Heart left ventricle (tissue), 16 donors: ENCODE results near the gene DSCAML1. TPM values are rescaled to one million over a fixed set of nuclear protein-coding genes. Genes with fewer than 3 reads are reported as not detected.

ENCODE experiments used
- ATAC-seq, 4 donors: fragments of 200-7000 bp; cut with Tn5 transposase; one replicate each; pipeline ENCODE4 v1.9.1; 2020 to 2022; ENCODE audit warnings: moderate library complexity in 4 of 4, mild to moderate bottlenecking in 3 of 4, moderate number of reproducible peaks in 1 of 4
- DNase-seq, 5 donors: peaks; one replicate each; pipeline ENCODE4 v3.0.0-alpha.2; 2020
- H3K27ac ChIP-seq, 12 donors: fragments of 200-600 bp; sonication (generic) in 4 of 12; one replicate each; pipeline versions ENCODE4 v1.5.0 to v1.8.0; 2016 to 2022; ENCODE audit warnings: mild to moderate bottlenecking in 2 of 12
- H3K27me3 ChIP-seq, 9 donors: fragments of 200-600 bp; sonication (generic) in 2 of 9; one replicate each; pipeline versions ENCODE4 v1.5.1 to v1.8.0; 2016 to 2022; ENCODE audit warnings: mild to moderate bottlenecking in 3 of 9
- H3K36me3 ChIP-seq, 9 donors: fragments of 200-600 bp; sonication (generic) in 2 of 9; one replicate each; pipeline versions ENCODE4 v1.5.0 to v1.8.0; 2018 to 2022; ENCODE audit warnings: mild to moderate bottlenecking in 2 of 9
- H3K4me1 ChIP-seq, 12 donors: fragments of 200-600 bp; sonication (generic) in 4 of 12; one replicate each; pipeline versions ENCODE4 v1.5.0 to v1.8.0; 2016 to 2022; ENCODE audit warnings: mild to moderate bottlenecking in 3 of 12
- H3K4me3 ChIP-seq, 12 donors: fragments of 200-600 bp; sonication (generic) in 4 of 12; one replicate each; pipeline versions ENCODE4 v1.5.0 to v1.8.0; 2017 to 2022; ENCODE audit warnings: mild to moderate bottlenecking in 9 of 12, moderate library complexity in 4 of 12
- H3K9me3 ChIP-seq, 12 donors: fragments of 200-600 bp; sonication (generic) in 4 of 12; one replicate each; pipeline versions ENCODE4 v1.5.0 to v1.8.0; 2016 to 2022; ENCODE audit warnings: mild to moderate bottlenecking in 1 of 12
- POLR2A ChIP-seq, 2 donors: fragments of 450-650 bp; IDR thresholded peaks; one replicate each; pipeline ENCODE4 v1.6.1; 2017; ENCODE audit warnings: antibody characterized with exemption in 2 of 2, mild to moderate bottlenecking in 2 of 2, moderate library complexity in 2 of 2
- WGBS, 4 donors: extraction: QIAGEN DNeasy Blood & Tissue Kit in 2 of 4; methylation state at CpG; one replicate each; pipeline versions ENCODE4 v1.1.5 to v1.1.7; 2013 to 2018; 5-methylcytosine and 5-hydroxymethylcytosine counted together
- intact Hi-C, 10 donors: fragments of 100-400 bp; cut with DNase I; formaldehyde crosslinking; loops; one replicate each; pipeline versions ENCODE4 v1.11.1 to v1.14.2; 2022
- polyA plus RNA-seq, 2 donors: library from polyadenylated mRNA; stranded (reverse); fragments of 200-250 nt; gene quantifications; one replicate each; pipeline ENCODE4 v1.2.3, GENCODE V29; 2013
- total RNA-seq, 9 donors: library from RNA; depleted of rRNA in 2 of 9; stranded (reverse); fragments of >200 nt in 2 of 9; fragmentation: NEBNext Ultra II Directional in 3 of 9; extraction: Animal tissue kit (Norgen Biotek cat#: 25700) in 3 of 9; gene quantifications; one replicate each; pipeline versions ENCODE4 v1.1.0 to v1.2.4, GENCODE V29; 2016 to 2023
- TF ChIP-seq, protein P1 (sequence below), 12 donors: fragments of 200-600 bp; sonication (generic) in 4 of 12; IDR thresholded peaks; one replicate each; pipeline versions ENCODE4 v1.5.0 to v1.8.0; 2018 to 2022; ENCODE audit warnings: antibody characterized with exemption in 12 of 12, mild to moderate bottlenecking in 5 of 12
- donor health status: ischemic (EF 13 %, LVEDD 7.1; RV severe dilation, severe dysfunction).
- donor health status: healthy with polysubstance abuse.
- donor health status: DM: no; HTN: yes; CAD: no.
- donor health status: DM: no; HTN: no; CAD: no.
- donor health status: ischemic (EF 25% LVEDD 6.9; RV normal size, moderate dysfunction).
- donor health status: ischemic (EF 25% LVEDD 5.7; RV mildly dilated, moderate dysfunction).
- donor health status: healthy.
- donor health status: DM: yes; HTN: yes; CAD: no.
- donor health status: ischemic (EF 35%, LVEDD 5.7; RV mildly dilated, moderate dysfunction).
- donor health status: nonischemic (EF 11% LVEDD 7.7; RV severe dilation, severe dysfunction).
- donor health status: DM: yes; HTN: yes; CAD: no.
- donor health status: PGD.
- donor health status: ischemic (EF 29% LVEDD 5.4; RV normal size, mild dysfunction).
- donor health status: nonischemic (EF 23%, LVEDD 6.1; RV moderate dilation, normal function).

Gene DSCAML1
- total and polyA plus RNA-seq, 11 donors, result 0.05 to 1.7 (median 0.76) TPM

DNA sequence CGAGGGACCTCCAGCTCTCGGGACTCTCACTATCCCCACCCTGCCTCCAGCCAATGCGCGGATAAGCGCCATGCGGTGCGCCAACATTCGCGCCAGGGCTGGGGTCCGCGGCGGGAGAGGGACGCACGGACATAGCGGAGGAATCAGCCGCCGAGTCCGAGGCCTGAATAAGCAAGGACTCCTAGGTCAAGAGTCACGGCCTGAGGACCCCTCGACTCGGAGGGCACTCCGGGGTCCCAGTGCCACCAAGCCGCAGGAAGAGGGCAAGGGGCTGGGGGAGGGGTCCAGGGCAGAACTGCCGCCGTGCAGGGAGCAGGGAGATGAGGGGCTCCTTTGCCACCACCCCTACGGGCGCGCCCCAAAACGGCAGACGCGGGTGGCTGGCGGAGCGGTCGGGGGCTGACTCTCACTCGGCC, 552 bp downstream of the DSCAML1 start:
- H3K4me3 ChIP-seq, result peak overlapping the region; percentile 23 to 51 (median 39)
- no peaks in the 10 kb centered on the region for H3K9me3 ChIP-seq
- H3K27ac ChIP-seq, result no peak overlapping the region
- 0 to 3% (median 3%) methylated on average over 6 to 35 of the region's 35 CpGs for WGBS, 4 donors
- DNase-seq (no peak), ATAC-seq (no peak)
- intact Hi-C loops, result no loop called here
- H3K4me1 ChIP-seq, result peaks cover 7 to 23% (median 16%) of the 10 kb centered on the region in 12 donors
- no peak for TF ChIP-seq POLR2A (IDR thresholded peaks at IDR 0.05)
- TF ChIP-seq, protein P1, sequence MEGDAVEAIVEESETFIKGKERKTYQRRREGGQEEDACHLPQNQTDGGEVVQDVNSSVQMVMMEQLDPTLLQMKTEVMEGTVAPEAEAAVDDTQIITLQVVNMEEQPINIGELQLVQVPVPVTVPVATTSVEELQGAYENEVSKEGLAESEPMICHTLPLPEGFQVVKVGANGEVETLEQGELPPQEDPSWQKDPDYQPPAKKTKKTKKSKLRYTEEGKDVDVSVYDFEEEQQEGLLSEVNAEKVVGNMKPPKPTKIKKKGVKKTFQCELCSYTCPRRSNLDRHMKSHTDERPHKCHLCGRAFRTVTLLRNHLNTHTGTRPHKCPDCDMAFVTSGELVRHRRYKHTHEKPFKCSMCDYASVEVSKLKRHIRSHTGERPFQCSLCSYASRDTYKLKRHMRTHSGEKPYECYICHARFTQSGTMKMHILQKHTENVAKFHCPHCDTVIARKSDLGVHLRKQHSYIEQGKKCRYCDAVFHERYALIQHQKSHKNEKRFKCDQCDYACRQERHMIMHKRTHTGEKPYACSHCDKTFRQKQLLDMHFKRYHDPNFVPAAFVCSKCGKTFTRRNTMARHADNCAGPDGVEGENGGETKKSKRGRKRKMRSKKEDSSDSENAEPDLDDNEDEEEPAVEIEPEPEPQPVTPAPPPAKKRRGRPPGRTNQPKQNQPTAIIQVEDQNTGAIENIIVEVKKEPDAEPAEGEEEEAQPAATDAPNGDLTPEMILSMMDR (IDR thresholded peaks at IDR 0.05), result no peak
- peaks cover 0 to 6% (median 0%) of the 10 kb centered on the region in 9 donors for H3K36me3 ChIP-seq
- peaks cover 19 to 58% (median 30%) of the 10 kb centered on the region in 9 donors for H3K27me3 ChIP-seq

DNA sequence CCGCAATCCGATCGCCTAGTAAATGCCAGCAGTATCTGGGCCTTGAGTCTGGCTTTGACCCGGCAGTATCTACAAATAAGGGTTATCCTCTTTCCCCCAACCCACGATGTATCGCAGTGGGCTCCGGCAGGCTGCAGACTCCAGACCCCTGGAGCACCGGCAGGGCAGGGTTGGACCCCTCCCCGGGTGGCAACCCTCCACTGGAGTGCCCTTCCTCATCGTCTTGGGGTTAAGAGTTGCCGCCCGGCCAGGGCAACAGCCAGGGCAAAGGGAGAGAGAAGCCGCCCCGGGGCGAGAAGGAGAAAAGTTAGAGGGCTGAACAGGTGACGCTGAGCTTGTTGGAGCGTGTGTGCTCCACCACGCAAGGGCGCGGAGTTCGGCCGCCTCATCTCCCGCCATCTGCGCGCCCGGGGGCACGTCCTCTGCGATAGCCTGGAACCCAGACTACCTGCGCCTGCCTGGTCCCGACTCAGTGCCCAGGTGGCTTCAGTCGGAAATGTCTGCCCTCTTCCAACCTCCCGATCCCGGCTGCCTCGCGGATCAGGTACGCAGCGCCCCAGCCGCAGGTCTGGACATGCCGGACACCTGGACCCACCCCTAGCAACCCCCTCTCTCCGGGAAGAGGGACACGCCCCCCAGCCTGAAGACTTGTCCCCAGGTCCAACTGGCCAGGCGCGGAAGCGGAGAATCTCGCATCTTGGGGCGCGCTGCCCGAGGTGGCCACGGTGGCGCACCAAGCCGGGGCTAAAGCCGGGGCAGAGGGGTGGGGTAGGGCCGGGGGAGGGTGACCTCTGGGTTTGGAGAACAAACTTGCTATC, 1.2 kb downstream of the DSCAML1 start:
- no peak for TF ChIP-seq POLR2A (IDR thresholded peaks at IDR 0.05)
- TF ChIP-seq, protein P1 (IDR thresholded peaks at IDR 0.05), result no peak
- Histone ChIP-seq H3K9me3 (no peaks in the 10 kb centered on the region), H3K4me3 (peak overlapping the region in 11 of 12 donors; percentile 27 to 51 (median 41)), H3K36me3 (no peaks in the 10 kb centered on the region), H3K27ac (no peak overlapping the region), H3K27me3 (peaks cover 19 to 58% (median 30%) of the 10 kb centered on the region in 9 donors), H3K4me1 (peaks cover 7 to 23% (median 16%) of the 10 kb centered on the region in 12 donors)
- WGBS, 4 donors, result 8 to 14% (median 11%) methylated on average over 36 to 53 of the region's 53 CpGs
- ATAC-seq (peak in 1 of 4 donors; percentile 14), DNase-seq (no peak)
- intact Hi-C loops, result no loop called here

DNA sequence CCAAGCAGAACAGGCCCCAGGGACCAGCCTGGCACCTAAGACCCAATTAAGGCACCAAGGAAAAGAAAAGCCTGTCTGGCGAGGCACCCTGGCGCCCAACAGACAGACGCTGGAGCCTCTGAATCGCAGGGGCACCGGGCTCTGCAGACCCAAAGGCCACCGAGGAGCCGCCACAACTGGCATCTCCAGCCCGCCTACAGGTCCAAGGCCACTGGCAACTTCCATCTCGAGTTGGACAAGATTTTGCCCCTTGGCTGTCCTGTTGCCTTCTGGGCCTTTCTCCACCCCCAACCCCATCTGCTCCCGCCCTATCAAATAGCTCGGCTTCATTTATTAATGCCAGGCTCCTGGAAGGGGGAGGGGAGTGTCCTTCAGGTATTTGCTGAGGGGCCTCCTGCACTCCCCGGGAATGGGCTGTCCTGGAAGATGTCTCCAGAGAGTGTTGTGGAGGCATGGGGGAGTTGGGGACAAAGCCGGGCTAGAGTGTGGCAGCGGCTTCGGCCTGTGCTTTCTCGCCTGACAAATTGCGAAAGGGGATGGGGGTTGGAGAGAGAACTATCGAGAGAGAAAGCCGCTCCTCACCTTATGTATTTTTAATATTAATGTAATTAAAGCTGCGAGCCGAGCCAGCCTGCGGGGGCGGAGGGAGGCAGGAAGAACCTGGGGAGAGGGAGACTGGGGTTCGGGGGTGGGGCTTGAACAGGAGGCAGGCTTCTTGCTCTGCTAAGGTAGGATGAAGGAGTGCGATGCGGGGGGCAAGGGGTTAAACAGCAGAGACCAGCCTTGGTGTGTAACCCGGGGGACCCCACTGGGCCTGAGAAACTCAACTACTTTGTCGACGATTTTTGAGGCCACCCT, 2.0 kb downstream of the DSCAML1 start:
- H3K27me3 ChIP-seq, result peaks cover 19 to 58% (median 30%) of the 10 kb centered on the region in 9 donors
- H3K27ac ChIP-seq, result no peak overlapping the region
- intact Hi-C loops, result no loop called here
- ATAC-seq, result no peak
- H3K4me1 ChIP-seq, result peaks cover 7 to 23% (median 16%) of the 10 kb centered on the region in 12 donors
- no peak for DNase-seq
- H3K9me3 ChIP-seq, result no peaks in the 10 kb centered on the region
- WGBS, 4 donors, result 46 to 58% (median 53%) methylated on average over 29 of the region's 29 CpGs
- TF ChIP-seq, protein P1 (IDR thresholded peaks at IDR 0.05), result no peak
- TF ChIP-seq POLR2A (IDR thresholded peaks at IDR 0.05), result no peak
- H3K4me3 ChIP-seq, result no peak overlapping the region
- no peaks in the 10 kb centered on the region for H3K36me3 ChIP-seq

DNA sequence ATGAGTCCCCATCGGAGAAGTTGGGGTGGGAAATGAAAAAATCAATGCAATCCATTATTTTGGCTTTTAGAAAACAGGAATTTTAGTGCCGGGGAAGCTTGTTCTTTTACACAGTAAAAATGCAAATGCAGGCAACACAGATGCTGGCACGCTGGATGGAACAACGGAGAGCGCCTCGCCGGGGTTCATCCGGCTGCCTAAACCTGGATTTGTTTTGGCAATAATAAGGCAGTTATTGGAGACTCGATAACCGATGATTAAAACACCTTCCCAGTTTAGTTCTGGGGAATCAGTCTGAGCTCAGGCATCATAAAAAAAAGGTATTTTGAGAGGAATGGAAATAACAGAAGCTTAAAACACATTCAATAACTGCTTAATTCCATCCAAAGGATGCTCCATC, 2.9 kb downstream of the DSCAML1 start:
- 87 to 96% (median 90%) methylated on average over 10 of the region's 10 CpGs for WGBS, 4 donors
- intact Hi-C loops, result no loop called here
- no peak for TF ChIP-seq POLR2A (IDR thresholded peaks at IDR 0.05)
- TF ChIP-seq, protein P1 (IDR thresholded peaks at IDR 0.05), result no peak

More for the DNA sequence above, 2.9 kb downstream of the DSCAML1 start:
- no peak overlapping the region for H3K27ac ChIP-seq
- no peak for DNase-seq
- H3K9me3 ChIP-seq, result no peaks in the 10 kb centered on the region
- no peaks in the 10 kb centered on the region for H3K36me3 ChIP-seq
- peaks cover 19 to 57% (median 30%) of the 10 kb centered on the region in 9 donors for H3K27me3 ChIP-seq
- no peak overlapping the region for H3K4me3 ChIP-seq
- ATAC-seq, result no peak
- peaks cover 7 to 23% (median 16%) of the 10 kb centered on the region in 12 donors for H3K4me1 ChIP-seq
